KMS-11 (cell line): Measurements from ENCODE around the gene CDC45.

Experiments used
- H2AFZ ChIP-seq: fragments of 200-600 bp; sonication (generic); 2 replicates; pipeline ENCODE4 v1.6.1; 2016; ENCODE audit warnings: antibody characterized with exemption, mixed run types, low read depth
- H3K27ac ChIP-seq: fragments of 200-600 bp; sonication (generic); 2 replicates; pipeline ENCODE4 v1.6.1; 2016; ENCODE audit warnings: mild to moderate bottlenecking, mixed run types
- H3K27me3 ChIP-seq: fragments of 200-600 bp; sonication (generic); 2 replicates; pipeline ENCODE4 v1.6.1; 2017; ENCODE audit warnings: mild to moderate bottlenecking, low read depth, mixed run types, moderate library complexity; ENCODE audit not compliant: insufficient read depth
- H3K36me3 ChIP-seq: fragments of 200-600 bp; sonication (generic); 2 replicates; pipeline ENCODE4 v1.6.1; 2017; ENCODE audit warnings: mild to moderate bottlenecking, mixed run types; ENCODE audit not compliant: insufficient read depth
- H3K4me1 ChIP-seq: fragments of 200-600 bp; sonication (generic); 2 replicates; pipeline ENCODE4 v1.6.1; 2016; ENCODE audit warnings: mild to moderate bottlenecking, low read depth, mixed run types; ENCODE audit not compliant: poor library complexity, severe bottlenecking
- H3K4me2 ChIP-seq: fragments of 200-600 bp; sonication (generic); 2 replicates; pipeline ENCODE4 v1.7.0; 2016; ENCODE audit warnings: mild to moderate bottlenecking, mixed run types
- H3K4me3 ChIP-seq: fragments of 200-600 bp; sonication (generic); IDR thresholded peaks from 2 replicates; pipeline ENCODE4 v1.6.1; 2017; ENCODE audit warnings: low read depth, low read length, mixed read lengths; ENCODE audit not compliant: insufficient read depth
- H3K79me2 ChIP-seq: fragments of 200-600 bp; sonication (generic); 2 replicates; pipeline ENCODE4 v1.6.1; 2016; ENCODE audit warnings: low read depth, mixed run types; ENCODE audit not compliant: insufficient read depth
- H3K9ac ChIP-seq: fragments of 200-600 bp; sonication (generic); 2 replicates; pipeline ENCODE4 v1.6.1; 2016; ENCODE audit warnings: mild to moderate bottlenecking, mixed run types
- H4K20me1 ChIP-seq: fragments of 200-600 bp; sonication (generic); 2 replicates; pipeline ENCODE4 v1.6.1; 2016; ENCODE audit warnings: mild to moderate bottlenecking, mixed run types; ENCODE audit not compliant: insufficient read depth
- CTCF ChIP-seq: fragments of 200-600 bp; sonication (generic); conservative IDR thresholded peaks from 2 replicates; pipeline ENCODE4 v1.6.1; 2017; ENCODE audit warnings: low read depth, mild to moderate bottlenecking, antibody characterized with exemption, low read length, moderate library complexity, mixed read lengths

Gene CDC45

GRCh38 chr22:19513823-19514222 is 34.1 kb downstream of the CDC45 start:
- Histone ChIP-seq H3K9ac (no peak overlapping the region), H3K27me3 (no peaks in the 10 kb centered on the region), H3K4me1 (no peaks in the 10 kb centered on the region), H3K36me3 (no peaks in the 10 kb centered on the region), H3K27ac (no peak overlapping the region), H3K4me3 (no peak overlapping the region), H3K4me2 (no peak overlapping the region), H4K20me1 (no peaks in the 10 kb centered on the region), H2AFZ (no peak overlapping the region), H3K79me2 (no peaks in the 10 kb centered on the region)
- no peak for TF ChIP-seq CTCF

DNA sequence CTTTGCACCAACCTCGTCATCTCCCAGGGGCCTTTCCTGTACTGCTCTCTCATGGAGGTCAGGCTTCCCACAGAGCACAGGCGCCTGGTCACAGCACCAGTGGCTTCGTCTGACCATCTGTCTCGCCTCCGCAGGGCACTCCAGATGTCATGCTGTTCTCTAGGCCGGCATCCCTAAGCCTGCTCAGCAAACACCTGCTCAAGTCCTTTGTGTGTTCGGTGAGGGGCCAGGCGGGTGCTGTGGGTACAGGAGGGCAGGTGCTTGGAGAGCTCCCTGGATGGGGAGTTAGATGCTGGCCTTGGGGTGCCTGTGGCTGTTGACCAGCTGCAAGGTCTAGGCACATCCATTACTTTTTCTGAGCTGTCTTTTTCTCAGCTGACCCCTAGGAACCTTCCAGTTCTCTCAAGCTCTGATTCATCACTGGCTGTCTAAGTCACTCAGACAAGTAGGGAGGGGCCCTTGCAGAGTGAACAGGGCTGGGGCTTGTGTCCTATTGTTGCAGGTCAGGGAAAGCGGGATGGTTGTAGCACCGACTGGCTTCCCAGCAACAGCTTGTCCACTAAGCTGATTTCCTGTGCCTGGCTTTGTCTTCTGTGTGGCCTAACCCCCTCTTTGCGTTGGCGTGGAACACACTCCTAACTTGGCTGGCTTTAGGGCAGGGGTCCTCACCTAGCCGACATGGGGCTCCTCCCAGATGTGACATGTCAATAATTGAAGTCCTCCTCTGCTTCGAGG is 35.3 kb downstream of the CDC45 start:
- H4K20me1 ChIP-seq: no peaks in the 10 kb centered on the region
- TF ChIP-seq CTCF: no peak
- no peaks in the 10 kb centered on the region for H3K79me2 ChIP-seq
- no peak overlapping the region for H3K9ac ChIP-seq
- no peaks in the 10 kb centered on the region for H3K27me3 ChIP-seq
- H3K4me3 ChIP-seq: no peak overlapping the region
- H3K4me2 ChIP-seq: no peak overlapping the region
- no peaks in the 10 kb centered on the region for H3K4me1 ChIP-seq
- H2AFZ ChIP-seq: no peak overlapping the region
- H3K27ac ChIP-seq: no peak overlapping the region
- no peaks in the 10 kb centered on the region for H3K36me3 ChIP-seq

GRCh38 chr22:19515654-19516377 is 36.1 kb downstream of the CDC45 start:
- Histone ChIP-seq H2AFZ (no peak overlapping the region), H3K4me3 (no peak overlapping the region), H3K36me3 (no peaks in the 10 kb centered on the region), H3K27ac (no peak overlapping the region), H3K27me3 (no peaks in the 10 kb centered on the region), H3K79me2 (no peaks in the 10 kb centered on the region), H3K9ac (no peak overlapping the region), H3K4me2 (no peak overlapping the region), H4K20me1 (no peaks in the 10 kb centered on the region), H3K4me1 (no peaks in the 10 kb centered on the region)
- TF ChIP-seq CTCF: no peak

DNA sequence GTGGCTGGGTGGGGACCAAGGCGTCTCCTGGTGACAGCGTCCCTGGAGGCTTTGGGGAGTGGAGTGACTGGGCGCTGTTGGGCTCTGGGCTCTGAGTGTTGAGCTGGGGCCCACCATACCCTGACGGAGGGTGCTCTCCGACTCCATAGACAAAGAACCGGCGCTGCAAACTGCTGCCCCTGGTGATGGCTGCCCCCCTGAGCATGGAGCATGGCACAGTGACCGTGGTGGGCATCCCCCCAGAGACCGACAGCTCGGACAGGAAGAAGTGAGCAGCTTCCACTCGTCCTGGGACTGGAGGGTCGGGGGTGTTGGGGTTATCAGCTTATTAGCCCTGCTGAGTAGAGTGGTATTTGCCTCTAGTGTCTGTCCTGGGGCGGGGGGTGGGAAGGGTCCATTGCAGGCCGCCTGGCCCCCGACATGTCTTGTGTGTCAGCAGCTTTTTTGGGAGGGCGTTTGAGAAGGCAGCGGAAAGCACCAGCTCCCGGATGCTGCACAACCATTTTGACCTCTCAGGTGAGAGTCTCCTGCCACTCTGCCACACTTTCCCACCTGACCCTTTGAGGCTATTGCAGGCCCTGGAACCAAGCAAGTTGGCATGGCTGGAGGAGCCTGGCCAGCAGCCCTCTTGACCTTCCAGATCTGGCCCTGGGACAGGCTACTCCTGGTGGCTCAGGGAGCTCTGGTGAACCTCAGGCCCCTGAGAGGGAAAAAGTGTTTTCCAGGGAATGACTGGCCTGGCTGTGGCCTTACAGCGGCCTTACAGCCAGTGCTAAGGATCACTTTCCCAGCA is 36.9 kb downstream of the CDC45 start:
- no peak for TF ChIP-seq CTCF
- no peak overlapping the region for H3K9ac ChIP-seq
- H3K27ac ChIP-seq: no peak overlapping the region

More for the DNA sequence above, 36.9 kb downstream of the CDC45 start:
- no peak overlapping the region for H2AFZ ChIP-seq
- no peaks in the 10 kb centered on the region for H3K36me3 ChIP-seq
- H4K20me1 ChIP-seq: no peaks in the 10 kb centered on the region
- no peaks in the 10 kb centered on the region for H3K27me3 ChIP-seq
- H3K79me2 ChIP-seq: no peaks in the 10 kb centered on the region
- no peaks in the 10 kb centered on the region for H3K4me1 ChIP-seq
- no peak overlapping the region for H3K4me3 ChIP-seq
- no peak overlapping the region for H3K4me2 ChIP-seq
